Skin epidermis (tissue), 12 donors: ENCODE results near the gene ATG2A.
A peak's percentile ranks its signal among the peaks of the same experiment; 100 is the strongest.
"Not testable (repeated sequence)": the region's sequence is repeated elsewhere in the genome, so short reads cannot be mapped to it uniquely, and the experiment has no call there.

Experiments
- H3K27ac ChIP-seq, 21 experiments: fragments of 200-600 bp; sonication (generic) in 11 of 21; one replicate each; pipeline ENCODE4 v1.5.0; 2020; ENCODE audit warnings: mild to moderate bottlenecking in 3 of 21, inconsistent platforms in 2 of 21, moderate library complexity in 2 of 21
- H3K4me3 ChIP-seq, 7 experiments: fragments of 200-600 bp; sonication (generic) in 2 of 7; one replicate each; pipeline ENCODE4 v1.5.0; 2020; ENCODE audit warnings: inconsistent platforms in 2 of 7, mild to moderate bottlenecking in 2 of 7, moderate library complexity in 1 of 7

ATG2A gene

DNA sequence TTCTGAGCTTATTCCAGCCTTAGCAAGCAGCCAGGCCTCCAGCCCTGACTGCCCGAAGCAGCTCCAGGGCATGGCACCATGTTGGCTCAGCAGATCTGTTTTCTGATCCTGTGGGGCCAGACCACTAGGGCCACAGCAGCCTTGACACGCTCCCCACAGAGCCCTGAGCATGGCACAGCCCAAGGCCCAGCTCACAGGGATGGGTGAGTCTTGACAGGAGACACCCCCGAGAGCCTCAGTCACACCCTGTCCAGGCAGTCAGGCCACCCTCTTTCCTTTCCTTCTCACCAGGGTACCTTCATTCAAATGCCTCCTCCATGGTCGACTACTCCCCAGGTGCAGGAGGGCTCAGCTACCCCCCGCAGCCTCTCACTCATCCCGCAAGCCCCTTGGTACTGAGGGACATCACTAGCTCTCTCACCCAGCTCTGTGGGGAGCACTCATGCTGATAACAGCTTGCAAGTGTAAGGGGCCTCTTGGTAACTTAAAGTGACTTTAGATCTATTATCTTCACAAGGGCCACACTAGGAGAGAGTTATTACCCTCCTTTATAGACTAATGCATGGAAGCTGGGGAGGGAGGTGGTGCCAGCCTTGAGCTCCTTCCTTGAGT lies 68.7 kb downstream of the ATG2A start:
- Histone ChIP-seq H3K27ac (peak overlapping the region in 6 of 21 experiments; percentile 14 to 57 (median 32)), H3K4me3 (no peak overlapping the region)

DNA sequence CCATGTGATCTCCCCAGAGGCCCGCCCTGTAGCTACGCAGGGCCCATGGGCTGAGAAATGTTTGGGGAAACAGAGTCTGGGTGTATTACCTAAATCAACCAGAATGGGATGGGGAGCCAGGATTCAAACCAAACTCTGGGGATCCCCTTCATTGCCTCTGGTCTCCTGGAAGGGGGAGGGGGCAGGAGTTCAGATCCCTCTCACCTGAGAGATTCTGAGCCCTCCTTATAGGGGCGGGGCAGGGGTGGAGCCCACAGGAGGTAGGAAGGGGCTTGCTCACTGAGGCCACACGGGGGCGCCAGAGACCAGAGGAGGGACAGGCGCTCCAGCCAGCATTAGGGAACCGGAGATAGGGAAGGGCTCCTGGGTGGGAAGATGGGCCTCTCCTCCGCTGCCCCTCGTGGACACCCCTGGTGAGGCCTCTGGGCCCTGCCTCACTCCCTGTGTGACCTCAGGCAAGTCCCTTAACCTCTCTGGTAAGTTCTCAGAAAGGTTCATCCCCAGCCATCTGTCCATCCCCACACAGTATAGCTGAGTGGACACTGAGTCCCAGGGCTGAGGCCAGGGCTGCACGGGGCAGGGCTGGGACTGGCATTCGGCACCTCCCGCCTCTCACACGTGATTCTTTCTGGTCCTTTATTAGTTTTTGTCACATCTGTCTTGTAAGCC lies 69.9 kb downstream of the ATG2A start:
- Histone ChIP-seq H3K4me3 (no peak overlapping the region), H3K27ac (peak overlapping the region in 1 of 21 experiments; percentile 12)

DNA sequence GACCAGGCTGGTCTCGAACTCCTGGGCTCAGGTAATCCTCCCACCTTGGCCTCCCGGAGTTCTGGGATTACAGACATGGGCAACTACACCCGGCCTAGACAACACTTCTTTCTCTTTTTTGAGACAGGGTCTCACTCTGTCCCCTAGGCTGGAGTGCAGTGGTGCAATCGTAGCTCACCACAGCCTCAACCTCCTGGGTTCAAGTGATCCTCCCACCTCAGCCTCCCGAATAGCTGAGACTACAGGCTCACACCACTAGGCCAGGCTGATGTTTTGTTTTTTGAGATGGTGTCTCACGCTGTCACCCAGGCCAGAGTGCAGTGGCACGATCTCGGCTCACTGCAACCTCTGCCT lies 71.3 kb downstream of the ATG2A start:
- H3K27ac ChIP-seq = peak overlapping the region in 2 of 21 experiments; percentile 21 to 88
- not testable (repeated sequence) for H3K4me3 ChIP-seq

DNA sequence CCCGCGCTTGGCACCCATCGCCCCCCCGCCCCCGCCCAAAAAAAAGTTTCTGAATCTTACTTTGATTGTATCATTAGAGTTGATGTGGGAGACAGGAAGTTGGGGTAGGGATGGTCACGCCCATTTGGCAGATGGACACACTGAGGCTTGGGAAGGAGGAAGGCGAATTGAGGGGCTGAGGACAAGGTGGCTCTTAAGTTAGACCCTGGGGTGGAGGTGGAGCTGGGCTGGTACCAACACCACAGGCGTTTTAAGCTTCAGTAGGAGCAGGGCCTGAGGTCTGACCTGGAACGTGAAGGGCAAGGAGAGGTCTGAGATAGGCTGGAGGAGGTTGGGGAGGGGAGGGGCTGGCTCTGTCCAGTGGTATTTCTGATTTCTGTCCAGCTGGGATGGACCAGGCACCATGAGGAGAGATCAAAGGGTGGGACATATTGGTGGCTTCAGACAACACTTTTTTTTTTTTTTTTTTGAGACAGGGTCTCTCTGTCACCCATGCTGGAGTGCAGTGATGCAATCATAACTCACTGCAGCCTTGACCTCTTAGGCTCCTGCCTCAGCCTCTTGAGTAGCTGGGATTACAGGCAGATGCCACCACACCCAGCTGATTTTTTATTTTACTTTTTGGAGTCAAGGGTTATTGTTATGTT lies 71.8 kb downstream of the ATG2A start:
- peak overlapping the region in 20 of 21 experiments; percentile 46 to 93 (median 83) for H3K27ac ChIP-seq

More for the DNA sequence above, 71.8 kb downstream of the ATG2A start:
- H3K4me3 ChIP-seq = peak overlapping the region; percentile 38 to 58 (median 45)
